HG03575 (cell line): Measurements from ENCODE around the gene MX2.

Experiments used
- ATAC-seq: cut with Tn5 transposase; IDR thresholded peaks from one replicate; pipeline ENCODE4 v1.9.1; 2021; ENCODE audit not compliant: unreplicated experiment, insufficient number of reproducible peaks, low FRiP score; ENCODE audit errors: extremely low read depth

MX2 gene

GRCh38 chr21:41373253-41373652 lies 11.4 kb downstream of the MX2 start:
- no peak for ATAC-seq

- ATAC-seq, result no peak
Observed at GRCh38 chr21:41373763-41374162, 11.9 kb downstream of the MX2 start.

GRCh38 chr21:41374177-41374712 lies 12.4 kb downstream of the MX2 start:
- no peak for ATAC-seq

- no peak for ATAC-seq
Observed at GRCh38 chr21:41374867-41375533, 13.2 kb downstream of the MX2 start.

GRCh38 chr21:41375875-41376274 lies 14.0 kb downstream of the MX2 start:
- ATAC-seq, result no peak

- no peak for ATAC-seq
Observed at GRCh38 chr21:41377715-41378114, 15.9 kb downstream of the MX2 start.

DNA sequence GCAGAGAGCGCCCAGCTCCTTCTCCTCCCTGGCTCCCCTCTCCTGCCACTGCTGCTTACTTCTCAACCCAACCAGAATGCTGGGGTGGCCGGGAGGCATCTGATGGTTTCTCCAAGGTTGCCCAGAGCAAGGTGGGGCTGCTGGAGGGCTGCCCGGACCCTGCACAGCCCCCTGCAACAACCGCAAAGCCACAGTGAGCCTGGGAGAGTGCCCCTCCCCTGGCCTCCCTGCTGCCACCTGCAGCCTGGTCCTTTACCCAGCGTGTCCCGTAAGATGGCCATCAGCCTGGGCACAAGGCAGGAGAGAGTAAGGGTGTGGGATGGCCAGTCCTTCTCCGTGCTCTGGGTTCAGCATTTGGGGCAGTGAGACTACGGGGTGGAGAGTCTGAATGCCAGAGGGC lies 17.0 kb downstream of the MX2 start:
- ATAC-seq, result no peak

GRCh38 chr21:41379901-41380300 lies 18.1 kb downstream of the MX2 start:
- no peak for ATAC-seq

DNA sequence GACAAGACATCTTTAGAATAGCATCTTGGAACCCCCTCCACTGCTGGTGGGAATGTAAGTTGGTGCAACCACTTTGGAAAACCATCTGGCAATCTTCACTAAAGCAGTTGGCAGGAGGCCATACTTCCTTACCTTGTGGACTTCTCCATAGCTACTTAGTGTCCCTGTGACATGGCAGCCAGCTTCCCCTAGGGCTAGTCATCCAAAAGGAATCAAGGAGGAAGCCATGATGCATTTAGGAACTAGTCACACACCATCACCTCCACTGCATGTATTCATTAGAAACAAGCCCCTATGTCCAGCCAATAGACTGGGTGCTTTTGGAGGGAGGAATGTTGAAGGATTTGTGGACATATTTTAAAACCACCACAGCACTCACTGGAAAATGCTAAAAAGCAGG lies 19.9 kb downstream of the MX2 start:
- no peak for ATAC-seq

- no peak for ATAC-seq
Observed at GRCh38 chr21:41387042-41387819, 25.4 kb downstream of the MX2 start.

- no peak for ATAC-seq
Observed at GRCh38 chr21:41387824-41388223, 26.0 kb downstream of the MX2 start.

DNA sequence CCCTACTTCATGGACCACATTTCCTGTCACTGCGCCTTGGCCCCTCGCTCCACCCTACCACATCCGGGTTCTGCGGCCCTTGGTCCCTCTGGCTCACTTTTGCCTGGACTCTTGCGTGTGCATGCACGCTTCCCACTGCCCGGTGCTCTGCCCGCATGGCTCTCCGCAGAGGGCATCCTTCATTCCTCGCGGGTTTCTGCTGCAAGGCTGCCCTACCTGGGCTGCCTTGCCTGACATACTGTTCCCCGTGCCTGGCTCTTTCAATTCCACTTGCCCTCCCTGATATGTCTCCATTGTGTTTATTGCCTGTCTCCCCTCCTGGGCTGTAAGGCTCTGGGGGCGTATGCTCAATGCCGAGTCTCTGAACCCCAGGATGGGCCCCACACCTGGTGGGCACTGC lies 26.4 kb downstream of the MX2 start:
- ATAC-seq, result no peak

DNA sequence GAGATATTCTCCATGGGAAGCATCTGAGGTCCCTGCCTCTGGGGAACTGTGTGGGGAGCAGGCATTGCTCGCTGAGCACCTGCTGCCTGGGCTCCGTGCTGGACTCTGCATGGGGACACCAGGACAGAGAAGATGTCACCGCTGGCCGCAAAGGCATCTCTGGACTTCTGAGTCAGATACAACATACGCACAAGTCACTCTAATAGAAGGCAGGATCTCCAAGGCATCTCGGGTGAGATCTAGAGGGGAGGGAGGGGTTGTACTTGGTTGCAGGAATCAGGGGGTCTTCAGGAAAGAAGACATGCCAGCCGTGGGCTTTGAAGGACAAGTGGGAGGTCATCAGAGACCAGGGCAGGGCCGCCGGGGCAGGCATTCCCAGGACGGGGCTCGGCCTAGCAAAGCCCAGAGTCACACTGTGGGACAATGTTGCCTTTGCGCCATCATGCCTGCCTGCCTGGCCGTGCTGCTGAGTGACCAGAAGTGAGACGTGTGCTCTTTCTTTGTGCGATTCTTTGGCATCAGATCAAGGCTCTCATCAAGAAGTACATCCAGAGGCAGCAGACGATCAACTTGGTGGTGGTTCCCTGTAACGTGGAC lies 28.3 kb downstream of the MX2 start:
- no peak for ATAC-seq

DNA sequence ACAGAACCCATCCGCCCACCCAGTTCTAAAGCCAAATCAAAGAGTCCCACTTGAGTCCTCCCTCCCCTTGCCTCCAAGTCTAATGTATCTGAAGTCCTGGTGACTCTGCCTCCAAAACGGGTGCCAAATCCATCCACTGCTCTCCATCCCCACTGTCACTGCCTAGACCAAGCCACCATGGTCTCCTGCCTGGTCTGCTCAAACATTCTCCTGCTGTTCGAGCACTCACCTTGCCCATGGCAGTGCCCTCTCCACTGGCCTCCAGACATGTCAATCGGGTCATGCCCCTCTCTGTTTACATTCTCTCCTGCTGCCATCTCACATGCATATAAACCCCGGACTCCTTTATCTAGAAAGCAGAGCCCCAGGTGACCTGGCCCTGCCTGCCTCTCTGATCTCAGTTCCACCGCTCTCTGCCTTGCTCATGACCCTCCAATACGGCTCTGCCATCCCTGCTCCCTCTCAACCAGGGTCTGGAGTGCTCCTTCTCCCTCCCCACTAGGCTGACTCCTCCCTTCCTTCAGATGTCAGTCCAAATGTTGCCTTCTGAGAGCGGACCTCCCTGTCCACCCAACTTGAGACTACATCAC lies 32.1 kb downstream of the MX2 start:
- ATAC-seq, result no peak

DNA sequence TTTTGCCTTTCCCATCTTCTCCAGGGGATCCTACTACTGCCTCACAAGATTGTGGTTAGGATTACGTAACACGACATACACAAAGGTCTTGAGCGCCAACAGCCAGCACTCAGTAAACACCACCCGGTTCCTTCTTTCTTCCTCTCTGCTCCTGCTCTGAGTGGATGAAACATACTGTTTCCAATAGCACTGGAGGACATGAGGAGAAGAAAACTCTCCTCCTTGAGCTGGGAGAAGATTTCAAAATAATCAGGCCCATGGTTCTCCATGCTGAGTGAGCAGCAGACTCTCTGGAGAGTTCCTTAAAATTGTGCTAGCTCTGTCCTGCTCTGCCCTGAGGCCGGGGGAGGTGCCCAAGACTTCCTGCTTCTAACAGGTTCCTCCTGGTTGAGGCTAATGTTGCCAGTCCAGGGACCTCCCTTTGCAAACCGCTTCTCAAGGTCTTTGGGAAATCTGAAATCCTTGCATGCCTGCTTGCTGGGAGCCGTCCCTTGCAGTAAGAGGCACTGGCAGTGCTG lies 34.8 kb downstream of the MX2 start:
- ATAC-seq, result no peak

DNA sequence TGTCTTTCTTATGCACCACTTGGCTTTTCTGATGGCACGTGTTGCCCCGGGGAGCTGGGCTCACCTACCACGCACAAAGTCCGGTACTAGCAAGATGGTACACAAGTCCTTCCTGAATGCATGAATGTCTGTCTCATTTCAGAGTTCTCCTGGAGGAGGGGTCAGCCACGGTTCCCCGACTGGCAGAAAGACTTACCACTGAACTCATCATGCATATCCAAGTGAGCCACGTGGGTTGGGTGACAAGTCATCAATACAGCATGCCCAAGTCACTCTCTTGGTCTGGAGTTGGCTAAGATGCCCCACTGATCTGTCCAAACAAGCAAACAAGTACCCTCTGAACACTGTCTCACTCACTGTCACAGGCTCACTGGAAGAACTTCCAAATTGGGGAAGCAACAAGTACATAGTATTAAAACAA lies 35.7 kb downstream of the MX2 start:
- ATAC-seq, result no peak

- ATAC-seq, result no peak
Observed at GRCh38 chr21:41398251-41398650, 36.4 kb downstream of the MX2 start.

- ATAC-seq, result no peak
Observed at GRCh38 chr21:41398831-41399230, 37.0 kb downstream of the MX2 start.

- no peak for ATAC-seq
Observed at GRCh38 chr21:41399246-41399800, 37.5 kb downstream of the MX2 start.
